ENCODE results near the gene PEBP1. TPM values are rescaled to one million over a fixed set of nuclear protein-coding genes. Genes with fewer than 3 reads are reported as not detected.

Gene PEBP1
- total and polyA plus RNA-seq, 5 donors, result 370 to 507 (median 432) TPM

- WGBS, result 1% methylated on average over 29 of the region's 29 CpGs
- peak; percentile 64 for ATAC-seq
- Histone ChIP-seq H3K27ac (ENCODE audit: low read length) (peak overlapping the region; percentile 89), H3K9me3 (ENCODE audit: control insufficient read depth, low read length) (no peaks in the 10 kb centered on the region), H3K4me1 (ENCODE audit: control insufficient read depth, insufficient read depth, low read length) (peaks cover 7% of the 10 kb centered on the region), H3K4me3 (ENCODE audit: low read length) (peak overlapping the region; percentile 67), H3K27me3 (ENCODE audit: control insufficient read depth, insufficient read depth) (no peaks in the 10 kb centered on the region)
- intact Hi-C loops (cut with DNase I), result no loop called here
- peak; percentile 61 to 83 (median 81) for DNase-seq
Measured at GRCh38 chr12:118136559-118137003, 657 bp downstream of the PEBP1 start.

GRCh38 chr12:118137148-118137678, 1.3 kb downstream of the PEBP1 start:
- H3K4me1 ChIP-seq (ENCODE audit: control insufficient read depth, insufficient read depth, low read length), result peaks cover 7% of the 10 kb centered on the region
- H3K27ac ChIP-seq (ENCODE audit: low read length), result peak overlapping the region; percentile 89
- intact Hi-C loops (cut with DNase I), result no loop called here
- ATAC-seq (no peak), DNase-seq (no peak)
- 76% methylated on average over 10 of the region's 10 CpGs for WGBS
- H3K9me3 ChIP-seq (ENCODE audit: control insufficient read depth, low read length), result no peaks in the 10 kb centered on the region
- no peaks in the 10 kb centered on the region for H3K27me3 ChIP-seq (ENCODE audit: control insufficient read depth, insufficient read depth)
- peak overlapping the region; percentile 67 for H3K4me3 ChIP-seq (ENCODE audit: low read length)

- Histone ChIP-seq H3K27ac (ENCODE audit: low read length) (no peak overlapping the region), H3K27me3 (ENCODE audit: control insufficient read depth, insufficient read depth) (no peaks in the 10 kb centered on the region), H3K9me3 (ENCODE audit: control insufficient read depth, low read length) (no peaks in the 10 kb centered on the region), H3K4me1 (ENCODE audit: control insufficient read depth, insufficient read depth, low read length) (peaks cover 7% of the 10 kb centered on the region), H3K4me3 (ENCODE audit: low read length) (no peak overlapping the region)
- 96% methylated on average over 8 of the region's 8 CpGs for WGBS
- intact Hi-C loops (cut with DNase I), result no loop called here
- ATAC-seq (no peak), DNase-seq (no peak)
Measured at GRCh38 chr12:118140825-118141224, 4.9 kb downstream of the PEBP1 start.

- no peak for ATAC-seq
- H3K9me3 ChIP-seq (ENCODE audit: control insufficient read depth, low read length), result no peaks in the 10 kb centered on the region
- intact Hi-C loops (cut with DNase I), result no loop called here
- H3K27me3 ChIP-seq (ENCODE audit: control insufficient read depth, insufficient read depth), result no peaks in the 10 kb centered on the region
- DNase-seq, result no peak
- H3K4me3 ChIP-seq (ENCODE audit: low read length), result no peak overlapping the region
- peaks cover 2% of the 10 kb centered on the region for H3K4me1 ChIP-seq (ENCODE audit: control insufficient read depth, insufficient read depth, low read length)
- H3K27ac ChIP-seq (ENCODE audit: low read length), result no peak overlapping the region
- 94% methylated on average over 13 of the region's 13 CpGs for WGBS
Measured at GRCh38 chr12:118144499-118144898, 8.6 kb downstream of the PEBP1 start.

- Histone ChIP-seq H3K9me3 (ENCODE audit: control insufficient read depth, low read length) (no peaks in the 10 kb centered on the region), H3K4me3 (ENCODE audit: low read length) (no peak overlapping the region), H3K4me1 (ENCODE audit: control insufficient read depth, insufficient read depth, low read length) (no peaks in the 10 kb centered on the region), H3K27me3 (ENCODE audit: control insufficient read depth, insufficient read depth) (no peaks in the 10 kb centered on the region), H3K27ac (ENCODE audit: low read length) (no peak overlapping the region)
- intact Hi-C loops (cut with DNase I), result no loop called here
- 86% methylated on average over 7 of the region's 7 CpGs for WGBS
- no peak for ATAC-seq
- DNase-seq, result no peak
Measured at GRCh38 chr12:118145113-118145797, 9.3 kb downstream of the PEBP1 start.

GRCh38 chr12:118145798-118146156, 9.9 kb downstream of the PEBP1 start:
- Histone ChIP-seq H3K27ac (ENCODE audit: low read length) (no peak overlapping the region), H3K9me3 (ENCODE audit: control insufficient read depth, low read length) (no peaks in the 10 kb centered on the region), H3K4me3 (ENCODE audit: low read length) (no peak overlapping the region), H3K4me1 (ENCODE audit: control insufficient read depth, insufficient read depth, low read length) (no peaks in the 10 kb centered on the region), H3K27me3 (ENCODE audit: control insufficient read depth, insufficient read depth) (no peaks in the 10 kb centered on the region)
- intact Hi-C loops (cut with DNase I), result no loop called here
- ATAC-seq (no peak), DNase-seq (no peak)
- 87% methylated on average over 9 of the region's 9 CpGs for WGBS

- no peaks in the 10 kb centered on the region for H3K27me3 ChIP-seq (ENCODE audit: control insufficient read depth, insufficient read depth)
- intact Hi-C loops (cut with DNase I), result no loop called here
- peak overlapping the region; percentile 60 for H3K27ac ChIP-seq (ENCODE audit: low read length)
- DNase-seq (no peak), ATAC-seq (peak; percentile 32 to 38)
- H3K4me1 ChIP-seq (ENCODE audit: control insufficient read depth, insufficient read depth, low read length), result no peaks in the 10 kb centered on the region
- no peaks in the 10 kb centered on the region for H3K9me3 ChIP-seq (ENCODE audit: control insufficient read depth, low read length)
- 82% methylated on average over 5 of the region's 5 CpGs for WGBS
- no peak overlapping the region for H3K4me3 ChIP-seq (ENCODE audit: low read length)
Measured at GRCh38 chr12:118148287-118148686, 12.4 kb downstream of the PEBP1 start.

GRCh38 chr12:118150625-118151024, 14.7 kb downstream of the PEBP1 start:
- Histone ChIP-seq H3K27ac (ENCODE audit: low read length) (no peak overlapping the region), H3K9me3 (ENCODE audit: control insufficient read depth, low read length) (no peaks in the 10 kb centered on the region), H3K27me3 (ENCODE audit: control insufficient read depth, insufficient read depth) (no peaks in the 10 kb centered on the region), H3K4me1 (ENCODE audit: control insufficient read depth, insufficient read depth, low read length) (no peaks in the 10 kb centered on the region), H3K4me3 (ENCODE audit: low read length) (no peak overlapping the region)
- DNase-seq, result peak in 1 of 3 donors; percentile 59
- intact Hi-C loops (cut with DNase I), result no loop called here
- WGBS, result 44% methylated on average over 7 of the region's 7 CpGs
- ATAC-seq, result peak in 1 of 2 donors; percentile 65

GRCh38 chr12:118151755-118152154, 15.8 kb downstream of the PEBP1 start:
- ATAC-seq, result no peak

GRCh38 chr12:118160536-118160935, 24.6 kb downstream of the PEBP1 start:
- WGBS, result 97% methylated on average over 3 of the region's 3 CpGs
- no peaks in the 10 kb centered on the region for H3K27me3 ChIP-seq (ENCODE audit: control insufficient read depth, insufficient read depth)
- intact Hi-C loops (cut with DNase I), result no loop called here
- no peaks in the 10 kb centered on the region for H3K9me3 ChIP-seq (ENCODE audit: control insufficient read depth, low read length)
- DNase-seq (no peak), ATAC-seq (no peak)
- no peak overlapping the region for H3K4me3 ChIP-seq (ENCODE audit: low read length)
- H3K4me1 ChIP-seq (ENCODE audit: control insufficient read depth, insufficient read depth, low read length), result no peaks in the 10 kb centered on the region
- H3K27ac ChIP-seq (ENCODE audit: low read length), result no peak overlapping the region

More at GRCh38 chr12:118151755-118152154, 15.8 kb downstream of the PEBP1 start:
- no peak for DNase-seq
- Histone ChIP-seq H3K9me3 (ENCODE audit: control insufficient read depth, low read length) (no peaks in the 10 kb centered on the region), H3K27me3 (ENCODE audit: control insufficient read depth, insufficient read depth) (no peaks in the 10 kb centered on the region), H3K4me1 (ENCODE audit: control insufficient read depth, insufficient read depth, low read length) (no peaks in the 10 kb centered on the region), H3K27ac (ENCODE audit: low read length) (no peak overlapping the region), H3K4me3 (ENCODE audit: low read length) (no peak overlapping the region)
- WGBS, result 75% methylated on average over 5 of the region's 5 CpGs
- intact Hi-C loops (cut with DNase I), result no loop called here

- Histone ChIP-seq H3K4me1 (ENCODE audit: control insufficient read depth, insufficient read depth, low read length) (no peaks in the 10 kb centered on the region), H3K27me3 (ENCODE audit: control insufficient read depth, insufficient read depth) (no peaks in the 10 kb centered on the region), H3K9me3 (ENCODE audit: control insufficient read depth, low read length) (no peaks in the 10 kb centered on the region), H3K27ac (ENCODE audit: low read length) (no peak overlapping the region), H3K4me3 (ENCODE audit: low read length) (no peak overlapping the region)
- ATAC-seq (no peak), DNase-seq (no peak)
- intact Hi-C loops (cut with DNase I), result no loop called here
- 54% methylated on average over 6 of the region's 6 CpGs for WGBS
Measured at GRCh38 chr12:118164798-118165486, 29.0 kb downstream of the PEBP1 start.

Data from right cardiac atrium (tissue), 5 donors.